Activated CD8-positive, alpha-beta T cell treated with anti-CD3 and anti-CD28 coated beads for 36 hours (primary cell): Measurements from ENCODE around the gene SLC35A3. TPM values are rescaled to one million over a fixed set of nuclear protein-coding genes. Genes with fewer than 3 reads are reported as not detected.
A peak's percentile ranks its signal among the peaks of the same experiment; 100 is the strongest.
"Not testable (repeated sequence)": the region's sequence is repeated elsewhere in the genome, so short reads cannot be mapped to it uniquely, and the experiment has no call there.

Source experiments
- ATAC-seq: fragments of 200-7000 bp; cut with Tn5 transposase; one replicate; pipeline ENCODE4 v1.10.0; 2021; ENCODE audit warnings: mild to moderate bottlenecking, moderate library complexity
- CTCF ChIA-PET: fragments of 350-600 bp; sonication (Branson Sonifier 250); formaldehyde crosslinking; loops from one replicate; lab custom pipeline; 2021; ENCODE audit warnings: antibody characterized with exemption; lab: Charles Lee
- POLR2A ChIA-PET: fragments of 350-600 bp; sonication (Branson Sonifier 250); formaldehyde crosslinking; loops from one replicate; lab custom pipeline; 2021; ENCODE audit warnings: antibody characterized with exemption; lab: Charles Lee
- DNase-seq: peaks from one replicate; pipeline ENCODE4 v3.0.0-alpha.2; 2020
- H3K27ac Mint-ChIP-seq: one replicate; pipeline ENCODE4 v1.8.0; 2021; ENCODE audit warnings: mild to moderate bottlenecking, mixed read lengths
- H3K27me3 Mint-ChIP-seq: one replicate; pipeline ENCODE4 v1.8.0; 2021; ENCODE audit warnings: mixed read lengths
- H3K36me3 Mint-ChIP-seq: one replicate; pipeline ENCODE4 v1.8.0; 2021; ENCODE audit warnings: low read depth, mixed read lengths
- H3K4me1 Mint-ChIP-seq: one replicate; pipeline ENCODE4 v1.8.0; 2021; ENCODE audit warnings: low read depth, mixed read lengths
- H3K4me3 Mint-ChIP-seq: one replicate; pipeline ENCODE4 v1.8.0; 2021; ENCODE audit warnings: mild to moderate bottlenecking, moderate library complexity, mixed read lengths
- H3K9me3 Mint-ChIP-seq: one replicate; pipeline ENCODE4 v1.8.0; 2021; ENCODE audit warnings: mixed read lengths
- intact Hi-C: fragments of 100-400 bp; cut with micrococcal nuclease; formaldehyde crosslinking; loops from one replicate; pipeline ENCODE4 v1.10.0; 2022
- total RNA-seq, 2 experiments: library from RNA; stranded (reverse); gene quantifications; one replicate each; pipeline ENCODE4 v1.2.3, GENCODE V29; 2021
- TF ChIP-seq, protein P1 (sequence below): fragments of 200-600 bp; IDR thresholded peaks from one replicate; pipeline ENCODE4 v1.8.0; 2022; ENCODE audit warnings: antibody characterized with exemption, mild to moderate bottlenecking

SLC35A3 gene
- total RNA-seq, 2 experiments from 2014 or later = 17.5 to 19.3 TPM

DNA sequence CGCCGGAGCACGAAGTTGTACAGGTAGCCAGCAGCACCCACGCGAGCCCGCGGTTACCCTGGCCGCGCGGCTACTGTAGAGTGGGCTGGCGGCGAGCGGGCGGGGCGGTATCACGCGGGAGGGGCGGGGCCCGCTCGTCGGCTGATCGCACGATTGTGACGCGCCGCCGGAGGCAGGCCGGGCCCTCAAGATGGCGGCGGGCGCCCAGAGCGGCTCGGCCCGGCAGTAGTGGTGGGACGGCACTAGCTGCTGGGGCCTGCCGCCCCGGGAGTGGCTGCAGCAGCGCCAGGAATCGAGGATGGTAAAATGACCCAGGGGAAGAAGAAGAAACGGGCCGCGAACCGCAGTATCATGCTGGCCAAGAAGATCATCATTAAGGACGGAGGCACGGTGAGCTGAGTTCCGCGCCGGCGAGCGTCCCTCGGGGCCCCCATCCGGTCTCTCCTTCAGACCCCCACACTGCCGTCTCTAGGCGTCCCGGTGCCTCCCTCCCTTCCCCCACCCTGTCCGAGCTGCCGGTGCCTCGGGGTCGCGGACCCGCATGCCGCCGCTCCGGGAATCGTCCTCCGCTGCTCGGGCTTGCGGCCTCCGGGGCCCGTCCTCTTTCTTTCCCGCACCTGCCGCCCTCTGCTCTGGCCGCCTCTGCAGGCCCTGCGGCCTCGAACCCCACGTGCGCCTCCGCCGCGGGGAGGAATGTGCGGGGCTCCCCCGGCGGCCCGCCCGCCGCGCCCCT is 68.3 kb downstream of the SLC35A3 start:
- Mint-ChIP-seq H3K4me1 (peaks cover 45% of the 10 kb centered on the region), H3K9me3 (peaks cover 2% of the 10 kb centered on the region), H3K27ac (peak overlapping the region; percentile 99), H3K36me3 (peaks cover 50% of the 10 kb centered on the region), H3K27me3 (no peaks in the 10 kb centered on the region), H3K4me3 (peak overlapping the region; percentile 86)
- CTCF ChIA-PET = interaction anchor here (1.3 kb wide), 1 partner anchor 8 kb away, joined by 3 read pairs; no protein-coding TSS in a partner anchor
- ATAC-seq (peak; percentile 85), DNase-seq (peak; percentile 94)
- TF ChIP-seq, protein P1, sequence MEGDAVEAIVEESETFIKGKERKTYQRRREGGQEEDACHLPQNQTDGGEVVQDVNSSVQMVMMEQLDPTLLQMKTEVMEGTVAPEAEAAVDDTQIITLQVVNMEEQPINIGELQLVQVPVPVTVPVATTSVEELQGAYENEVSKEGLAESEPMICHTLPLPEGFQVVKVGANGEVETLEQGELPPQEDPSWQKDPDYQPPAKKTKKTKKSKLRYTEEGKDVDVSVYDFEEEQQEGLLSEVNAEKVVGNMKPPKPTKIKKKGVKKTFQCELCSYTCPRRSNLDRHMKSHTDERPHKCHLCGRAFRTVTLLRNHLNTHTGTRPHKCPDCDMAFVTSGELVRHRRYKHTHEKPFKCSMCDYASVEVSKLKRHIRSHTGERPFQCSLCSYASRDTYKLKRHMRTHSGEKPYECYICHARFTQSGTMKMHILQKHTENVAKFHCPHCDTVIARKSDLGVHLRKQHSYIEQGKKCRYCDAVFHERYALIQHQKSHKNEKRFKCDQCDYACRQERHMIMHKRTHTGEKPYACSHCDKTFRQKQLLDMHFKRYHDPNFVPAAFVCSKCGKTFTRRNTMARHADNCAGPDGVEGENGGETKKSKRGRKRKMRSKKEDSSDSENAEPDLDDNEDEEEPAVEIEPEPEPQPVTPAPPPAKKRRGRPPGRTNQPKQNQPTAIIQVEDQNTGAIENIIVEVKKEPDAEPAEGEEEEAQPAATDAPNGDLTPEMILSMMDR = no peak
- POLR2A ChIA-PET = interaction anchor here (0.5 to 2.3 kb wide), 18 partner anchors 10 to 857 kb away, joined by 3 to 14 read pairs (median 4); partner anchors contain the start of genes EXTL2, RTCA, SASS6 and SLC35A3
- intact Hi-C loops = loop anchor here (5.0 kb wide), 2 partner anchors 94 to 231 kb away; partner anchors contain the start of genes SASS6 and TRMT13

DNA sequence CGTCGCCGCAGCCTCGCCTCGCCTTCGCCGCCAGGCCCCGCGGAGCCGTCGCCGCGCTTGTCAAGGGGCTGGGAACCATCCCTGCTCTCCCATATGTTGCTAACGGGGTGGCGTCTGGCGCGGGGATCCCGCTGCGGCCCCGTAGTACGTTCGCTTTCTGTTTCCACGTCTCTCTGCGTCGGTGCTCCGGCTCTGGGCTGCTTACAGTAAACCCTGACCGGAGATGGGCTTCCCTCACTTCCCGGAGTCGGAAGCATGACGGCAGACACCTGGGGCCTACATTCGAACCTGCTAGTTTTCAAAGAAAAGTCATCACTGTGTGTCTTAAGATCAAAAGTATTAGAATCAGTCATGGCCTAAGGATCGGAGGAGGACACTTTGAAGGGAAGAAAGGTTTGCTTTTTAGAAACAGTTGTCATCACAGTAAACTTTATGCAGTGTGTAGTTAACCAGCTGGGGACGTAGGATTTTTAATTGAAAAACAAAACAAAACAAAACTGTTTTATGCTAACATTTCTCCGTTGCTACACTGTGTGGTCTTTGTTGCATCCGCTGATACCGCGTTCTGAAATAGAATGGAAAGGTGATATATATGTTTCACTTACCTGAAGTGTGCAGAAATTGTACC is 69.0 kb downstream of the SLC35A3 start:
- CTCF ChIA-PET = interaction anchor here (1.1 to 1.3 kb wide), 2 partner anchors 8 to 44 kb away, joined by 3 read pairs; no protein-coding TSS in a partner anchor
- intact Hi-C loops = loop anchor here (5.0 kb wide), 2 partner anchors 94 to 231 kb away; partner anchors contain the start of genes SASS6 and TRMT13

DNA sequence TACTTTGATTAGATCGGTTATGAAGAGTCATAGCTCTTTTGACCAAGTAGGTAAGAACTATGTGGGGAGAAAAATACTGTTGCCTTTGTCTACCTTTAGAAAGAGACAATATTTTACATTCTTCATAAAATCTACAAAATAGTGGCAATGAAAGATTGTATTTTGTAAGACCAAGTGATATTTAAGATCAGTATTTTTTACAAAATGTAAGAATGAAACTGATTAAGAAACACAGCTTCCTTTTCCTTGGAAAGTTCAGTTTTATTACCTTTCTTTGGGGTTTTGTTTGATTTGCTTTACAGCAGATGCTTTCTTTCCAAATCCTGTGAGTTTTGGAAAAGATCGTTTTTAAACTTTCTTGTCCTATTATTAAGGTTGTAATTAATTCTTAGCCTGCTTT is 69.8 kb downstream of the SLC35A3 start:
- CTCF ChIA-PET = interaction anchor here (1.1 to 1.3 kb wide), 2 partner anchors 9 to 44 kb away, joined by 3 read pairs; no protein-coding TSS in a partner anchor
- POLR2A ChIA-PET = interaction anchor here (0.8 to 2.3 kb wide), 6 partner anchors 10 to 313 kb away, joined by 3 to 6 read pairs (median 4); partner anchors contain the start of genes SASS6 and TRMT13
- intact Hi-C loops = loop anchor here (5.0 kb wide), 2 partner anchors 93 to 232 kb away; partner anchors contain the start of genes SASS6 and TRMT13

More for the DNA sequence above, 69.0 kb downstream of the SLC35A3 start:
- peaks cover 50% of the 10 kb centered on the region for H3K4me1 Mint-ChIP-seq
- no peaks in the 10 kb centered on the region for H3K27me3 Mint-ChIP-seq
- H3K36me3 Mint-ChIP-seq = peaks cover 54% of the 10 kb centered on the region
- DNase-seq (peak; percentile 91), ATAC-seq (peak; percentile 72)
- peak overlapping the region; percentile 86 for H3K4me3 Mint-ChIP-seq
- peak overlapping the region; percentile 98 for H3K27ac Mint-ChIP-seq
- H3K9me3 Mint-ChIP-seq = peaks cover 3% of the 10 kb centered on the region
- POLR2A ChIA-PET = interaction anchor here (0.5 to 2.3 kb wide), 19 partner anchors 10 to 856 kb away, joined by 3 to 14 read pairs (median 4); partner anchors contain the start of genes EXTL2, RTCA, SASS6 and SLC35A3
- TF ChIP-seq, protein P1 = no peak

DNA sequence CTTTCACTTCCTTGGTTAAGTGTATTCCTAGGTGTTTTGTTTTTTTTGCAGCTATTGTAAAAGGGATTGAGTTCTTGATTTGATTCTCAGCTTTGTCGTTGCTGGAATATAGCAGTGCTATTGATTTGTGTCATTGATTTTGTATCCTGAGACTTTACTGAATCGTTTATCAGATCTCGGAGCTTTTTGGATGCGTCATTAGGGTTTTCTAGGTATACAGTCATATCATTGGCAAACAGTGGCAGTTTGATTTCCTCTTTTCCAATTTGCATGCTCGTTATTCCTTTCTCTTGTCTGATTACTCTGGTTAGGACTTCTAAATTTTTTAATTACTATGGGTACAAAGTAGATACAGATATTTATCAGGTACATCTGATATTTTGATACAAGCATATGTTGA is 75.4 kb downstream of the SLC35A3 start:
- Mint-ChIP-seq H3K27me3 (no peaks in the 10 kb centered on the region), H3K27ac (peak overlapping the region; percentile 11), H3K36me3 (peaks cover 54% of the 10 kb centered on the region), H3K4me3 (no peak overlapping the region), H3K9me3 (peaks cover 1% of the 10 kb centered on the region), H3K4me1 (peaks cover 78% of the 10 kb centered on the region)
- DNase-seq (no peak), ATAC-seq (no peak)
- CTCF ChIA-PET = no interaction called here
- TF ChIP-seq, protein P1 = no peak
- POLR2A ChIA-PET = no interaction called here
- intact Hi-C loops = no loop called here

More for the DNA sequence above, 69.8 kb downstream of the SLC35A3 start:
- Mint-ChIP-seq H3K9me3 (peaks cover 3% of the 10 kb centered on the region), H3K4me3 (peak overlapping the region; percentile 86), H3K36me3 (peaks cover 62% of the 10 kb centered on the region), H3K4me1 (peaks cover 53% of the 10 kb centered on the region), H3K27me3 (no peaks in the 10 kb centered on the region), H3K27ac (peak overlapping the region; percentile 98)
- ATAC-seq (no peak), DNase-seq (no peak)
- TF ChIP-seq, protein P1 = no peak

DNA sequence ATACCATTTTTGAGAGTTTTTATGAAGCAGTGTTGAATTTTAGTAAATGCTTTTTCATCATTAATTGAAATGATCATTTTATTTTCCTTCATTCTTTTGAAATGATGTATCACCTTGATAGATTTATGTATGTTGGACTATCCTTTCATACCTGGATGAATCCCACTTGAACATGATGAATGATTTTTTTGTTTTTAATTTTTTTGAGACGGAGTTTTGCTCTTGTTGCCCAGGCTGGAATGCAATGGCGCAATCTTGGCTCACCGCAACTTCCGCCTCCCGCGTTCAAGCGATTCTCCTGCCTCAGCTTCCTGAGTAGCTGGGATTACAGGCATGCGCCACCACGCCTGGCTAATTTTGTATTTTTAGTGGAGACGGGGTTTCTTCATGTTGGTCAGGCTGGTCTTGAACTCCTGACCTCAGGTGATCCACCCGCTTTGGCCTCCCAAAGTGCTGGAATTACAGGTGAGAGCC is 77.5 kb downstream of the SLC35A3 start:
- H3K27me3 Mint-ChIP-seq, DNase-seq, CTCF ChIA-PET, intact Hi-C loops, H3K9me3 Mint-ChIP-seq, ATAC-seq: not testable (repeated sequence)
- Mint-ChIP-seq H3K36me3 (peaks cover 53% of the 10 kb centered on the region), H3K27ac (peak overlapping the region; percentile 92), H3K4me3 (peak overlapping the region; percentile 67), H3K4me1 (peaks cover 74% of the 10 kb centered on the region)
- POLR2A ChIA-PET = interaction anchor here (0.6 kb wide), 2 partner anchors 78 to 848 kb away, joined by 3 read pairs; partner anchors contain the start of genes EXTL2 and SLC35A3
